AG20443 (cell line): Measurements from ENCODE around the gene CHMP5.

ENCODE experiments used
- DNase-seq: peaks from one replicate; pipeline ENCODE4 v3.0.0; 2012; ENCODE audit warnings: low spot score, mixed read lengths

Gene CHMP5

DNA sequence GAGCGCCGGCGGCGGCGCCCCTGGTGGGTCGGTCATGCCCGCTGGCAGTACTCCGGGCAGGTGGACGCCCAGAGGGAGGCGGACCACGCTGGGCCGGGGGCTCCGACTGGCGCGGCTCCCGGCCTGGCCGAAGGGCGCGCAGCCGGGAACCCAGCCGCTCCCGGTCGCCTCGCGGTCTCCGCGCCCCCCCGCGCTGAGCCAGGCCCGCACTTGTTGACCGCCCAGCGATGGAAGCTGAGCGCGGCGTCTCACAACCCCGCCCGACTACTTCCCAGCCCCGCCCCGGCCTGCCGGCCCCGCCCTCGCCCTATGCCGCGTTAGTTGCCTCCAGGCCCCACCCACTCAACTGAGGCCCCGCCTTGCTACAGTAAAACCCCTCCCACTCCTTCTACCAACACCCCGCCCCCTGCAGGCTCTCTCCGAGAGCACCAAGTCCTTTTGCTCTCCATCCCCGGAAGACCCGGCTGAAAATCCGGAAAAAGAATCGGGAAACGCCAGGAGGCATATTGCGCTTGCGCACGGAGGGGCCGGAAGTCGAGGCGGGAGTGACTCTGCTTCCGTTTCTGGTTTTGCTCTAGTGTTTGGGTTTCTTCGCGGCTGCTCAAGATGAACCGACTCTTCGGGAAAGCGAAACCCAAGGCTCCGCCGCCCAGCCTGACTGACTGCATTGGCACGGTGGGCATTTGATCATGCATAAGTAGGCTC lies at the start of gene CHMP5, which contains the start of gene BAG1:
TSS of gene CHMP5 (plus strand) at position 577 of the 705 bp plus-strand sequence. CDS start at position 607, 30 bp downstream.
TSS of gene BAG1 (minus strand) at position 236 of the 705 bp plus-strand sequence.
- DNase-seq: peak; percentile 99

DNA sequence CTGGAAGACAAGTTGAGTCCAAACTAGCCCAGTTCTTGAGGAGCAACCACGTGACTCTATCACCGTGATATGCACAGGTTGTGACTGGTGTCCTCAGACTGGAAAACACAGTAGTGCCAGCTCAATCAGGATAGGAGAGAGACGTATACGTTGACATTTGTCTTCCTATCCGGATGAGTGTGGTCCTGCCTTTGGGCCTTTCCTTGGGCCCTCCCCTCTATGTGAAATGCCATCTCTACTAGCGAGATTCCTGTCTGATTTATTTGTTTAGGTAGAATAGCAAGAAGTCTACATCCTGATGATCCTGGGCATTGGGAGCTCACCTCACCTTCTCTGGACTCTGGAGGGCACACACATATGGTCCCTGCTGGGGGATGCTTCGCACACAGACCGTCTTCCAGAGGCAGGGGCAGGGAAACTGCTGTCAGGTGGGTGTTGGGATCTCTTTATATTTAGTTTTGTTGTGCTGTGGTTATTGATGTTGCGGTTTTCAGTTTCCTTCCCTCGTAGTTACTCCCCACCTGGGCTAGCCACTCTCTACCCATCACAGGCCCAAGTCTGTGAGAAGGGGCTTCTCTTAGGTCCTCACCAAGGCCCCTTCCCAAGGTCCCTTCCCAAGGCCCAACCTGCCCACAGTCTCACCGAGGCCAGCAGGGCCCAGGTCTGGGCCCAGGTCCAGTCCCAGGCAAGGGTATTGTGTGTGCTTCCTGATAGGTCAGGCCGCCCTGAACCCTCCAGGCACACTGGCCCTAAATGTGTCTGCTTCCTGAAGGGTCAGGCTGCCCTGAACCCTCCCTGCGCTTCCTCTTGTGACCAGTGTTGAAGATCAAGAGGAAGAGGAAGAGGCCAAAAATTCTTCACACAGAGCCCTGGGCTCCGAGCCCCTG lies 43.9 kb upstream of the CHMP5 start:
- no peak for DNase-seq

DNA sequence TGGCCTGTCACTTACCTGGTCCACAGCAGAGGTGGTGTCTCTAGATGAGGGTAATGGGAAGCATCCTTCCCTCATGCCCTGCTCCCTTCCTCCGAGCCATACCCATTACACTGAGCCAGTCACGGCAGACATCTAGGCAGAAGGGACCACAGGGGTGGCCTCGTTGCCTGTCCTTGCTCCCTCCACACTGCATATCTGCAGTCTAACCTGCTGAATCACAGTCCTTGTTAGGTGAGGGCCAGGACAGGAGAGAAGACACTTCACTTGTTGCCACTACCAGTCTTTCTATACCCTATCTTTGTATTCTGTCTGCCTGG lies 43.3 kb upstream of the CHMP5 start:
- DNase-seq: no peak

DNA sequence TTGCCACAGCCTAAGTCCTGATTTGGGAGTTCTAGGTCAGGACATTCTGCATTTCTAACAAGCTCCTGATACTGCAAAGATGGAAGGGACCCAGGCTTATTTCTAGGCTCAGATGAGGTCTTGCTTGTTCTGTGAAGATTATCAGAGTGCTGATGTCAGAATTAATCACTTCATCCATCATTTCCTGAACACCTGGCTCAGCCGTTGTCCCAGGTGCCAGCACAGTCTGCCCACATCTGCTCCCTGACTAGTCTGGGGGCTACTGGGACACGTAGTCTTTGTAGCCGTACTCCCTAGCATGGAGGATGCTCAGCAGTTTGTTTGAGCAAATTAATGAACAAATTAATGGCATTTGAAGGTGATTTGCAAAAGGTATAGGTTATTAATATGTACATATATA lies 42.8 kb upstream of the CHMP5 start:
- DNase-seq: no peak

DNA sequence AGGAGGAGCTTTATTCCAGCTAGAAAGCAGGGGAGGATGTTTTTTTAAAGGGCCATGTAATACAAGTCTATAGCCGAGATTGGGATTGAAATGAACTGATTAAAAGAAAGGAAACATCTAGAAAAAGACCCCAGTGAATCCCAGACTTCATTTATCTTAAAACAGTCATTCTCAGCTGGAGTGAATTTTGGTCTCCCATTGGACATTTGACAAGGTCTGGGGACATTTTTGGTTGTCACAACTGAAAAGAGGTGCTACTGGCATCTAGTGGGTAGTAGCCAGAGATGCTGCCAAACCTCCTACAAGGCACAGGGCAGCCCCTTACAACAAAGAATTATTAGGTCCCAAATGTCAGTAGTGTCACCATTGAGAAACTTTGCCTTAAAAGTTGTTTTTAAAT lies 41.2 kb upstream of the CHMP5 start:
- no peak for DNase-seq

DNA sequence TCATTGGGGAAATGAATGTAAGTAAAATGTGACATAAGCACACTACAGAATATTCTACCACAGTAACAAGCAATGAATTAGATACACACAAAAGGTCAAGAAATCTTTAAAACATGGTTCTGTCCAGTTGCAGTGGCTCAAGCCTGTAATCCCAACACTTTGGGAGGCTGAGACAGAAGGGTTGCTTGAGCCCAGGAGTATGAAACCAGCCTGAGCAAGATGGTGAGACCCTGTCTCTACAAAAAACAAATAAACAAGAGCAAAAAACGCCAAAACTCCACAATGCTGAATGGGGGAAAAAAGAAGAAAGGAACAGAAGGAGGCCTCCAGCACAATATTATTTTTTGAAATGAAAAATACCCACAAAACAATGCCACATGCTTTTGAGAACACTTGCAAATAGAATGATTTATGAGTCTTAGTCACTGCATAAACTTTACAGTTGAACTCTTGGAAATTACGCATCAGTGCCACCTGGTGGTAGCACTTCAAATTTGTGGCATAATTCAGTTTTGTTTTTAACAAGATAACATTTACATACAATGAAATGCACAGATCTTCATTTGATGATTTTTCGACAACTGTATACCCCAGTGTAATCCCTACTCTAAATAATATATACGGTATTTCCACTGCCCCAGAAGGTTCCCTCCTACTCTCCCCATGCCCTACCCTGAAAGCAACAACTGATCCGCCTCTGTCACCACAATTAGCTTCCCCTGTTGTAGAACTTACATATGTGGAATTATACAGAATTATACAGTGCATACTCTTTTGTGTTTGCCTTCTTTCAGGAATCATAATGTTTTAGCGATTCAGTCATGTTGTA lies 39.3 kb upstream of the CHMP5 start:
- DNase-seq: peak; percentile 63

DNA sequence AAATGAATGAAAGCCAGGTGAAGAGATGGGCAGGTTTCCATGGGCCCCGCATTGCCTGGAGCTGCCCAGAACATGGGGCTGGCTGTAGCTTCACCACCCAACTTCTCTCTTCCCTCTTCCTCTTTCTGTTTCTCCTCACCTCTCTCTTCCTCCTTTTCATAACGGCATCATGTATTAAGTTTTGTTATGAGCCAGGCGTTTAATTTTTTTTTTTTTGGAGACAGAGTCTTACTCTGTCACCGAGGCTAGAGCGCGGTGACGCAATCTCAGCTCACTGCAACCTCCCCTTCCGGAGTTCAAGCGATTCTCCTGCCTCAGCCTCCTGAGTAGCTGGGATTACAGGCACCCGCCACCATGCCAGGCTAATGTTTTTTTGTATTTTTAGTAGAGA lies 37.8 kb upstream of the CHMP5 start:
- no peak for DNase-seq

DNA sequence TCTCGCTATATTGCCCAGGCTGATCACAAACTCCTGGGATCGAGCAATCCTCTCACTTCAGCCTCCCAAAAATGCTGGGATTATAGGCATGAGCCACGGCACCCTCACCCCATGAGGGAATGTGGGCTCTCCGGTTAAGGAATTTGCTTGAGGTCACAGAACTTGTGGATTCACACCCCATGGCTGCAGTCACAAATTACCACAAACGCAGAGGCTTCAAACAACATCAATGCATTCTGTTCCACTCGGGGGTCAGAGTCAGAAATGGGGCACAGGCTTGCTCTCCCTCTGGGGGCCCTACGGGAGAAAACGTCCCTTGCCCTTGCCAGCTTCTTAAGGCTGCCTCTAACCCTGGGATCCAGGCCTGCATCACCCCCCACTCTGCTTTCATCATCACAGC lies 37.1 kb upstream of the CHMP5 start:
- DNase-seq: no peak

DNA sequence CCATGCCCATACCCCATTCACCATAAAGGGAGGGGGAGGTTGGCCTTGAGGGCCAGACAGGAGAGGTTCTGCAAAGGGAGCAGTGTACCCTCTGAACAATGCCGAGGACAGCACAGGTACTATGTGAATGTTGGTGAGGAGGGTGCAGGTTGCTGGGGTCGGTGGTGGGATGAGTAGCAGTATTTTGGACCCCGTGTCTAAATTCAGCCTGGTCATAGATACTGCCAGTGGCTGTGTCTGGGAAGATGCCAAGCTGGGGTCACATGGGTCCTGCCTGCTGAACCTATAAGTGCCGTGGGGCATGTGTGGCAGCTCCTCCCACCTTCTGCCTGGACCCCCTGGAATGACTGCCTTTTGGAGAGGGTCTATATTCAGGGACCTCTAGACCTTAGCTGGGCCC lies 36.2 kb upstream of the CHMP5 start:
- no peak for DNase-seq

DNA sequence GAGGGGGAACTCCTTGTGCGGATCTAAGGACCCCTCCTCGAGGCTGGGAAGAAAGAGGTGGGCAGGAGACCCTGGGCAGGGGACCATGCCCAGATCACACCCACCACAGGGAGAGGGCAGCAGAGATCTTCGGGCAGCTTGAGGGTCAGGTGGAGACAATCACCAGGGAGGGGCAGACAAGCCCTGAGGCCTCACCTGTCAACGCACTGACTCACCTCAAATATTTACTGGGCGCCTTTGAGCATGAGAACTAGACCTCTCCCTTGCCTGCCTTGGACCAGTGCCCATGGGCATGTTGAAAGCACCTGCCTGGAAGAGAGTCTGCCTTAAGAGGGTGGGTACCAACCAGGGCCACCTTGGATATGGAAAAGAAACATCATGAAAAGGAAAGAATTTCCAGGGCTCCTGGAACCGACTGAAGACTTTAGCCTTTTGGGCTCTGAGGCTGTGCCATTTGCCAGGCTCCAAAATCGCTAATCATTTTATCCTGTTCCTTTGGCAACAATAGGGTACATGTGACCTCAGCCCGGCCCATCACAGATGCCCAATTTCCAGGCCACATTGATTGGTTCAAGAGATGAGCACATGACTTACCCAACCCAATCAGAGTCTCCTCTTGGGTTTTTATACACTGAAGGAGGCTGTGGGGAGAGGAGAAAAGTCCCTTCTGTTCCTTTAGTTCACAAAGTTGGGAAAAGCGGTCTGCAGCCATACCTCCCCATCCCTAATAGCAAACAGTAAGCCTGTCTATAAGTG lies 35.3 kb upstream of the CHMP5 start:
- DNase-seq: no peak

DNA sequence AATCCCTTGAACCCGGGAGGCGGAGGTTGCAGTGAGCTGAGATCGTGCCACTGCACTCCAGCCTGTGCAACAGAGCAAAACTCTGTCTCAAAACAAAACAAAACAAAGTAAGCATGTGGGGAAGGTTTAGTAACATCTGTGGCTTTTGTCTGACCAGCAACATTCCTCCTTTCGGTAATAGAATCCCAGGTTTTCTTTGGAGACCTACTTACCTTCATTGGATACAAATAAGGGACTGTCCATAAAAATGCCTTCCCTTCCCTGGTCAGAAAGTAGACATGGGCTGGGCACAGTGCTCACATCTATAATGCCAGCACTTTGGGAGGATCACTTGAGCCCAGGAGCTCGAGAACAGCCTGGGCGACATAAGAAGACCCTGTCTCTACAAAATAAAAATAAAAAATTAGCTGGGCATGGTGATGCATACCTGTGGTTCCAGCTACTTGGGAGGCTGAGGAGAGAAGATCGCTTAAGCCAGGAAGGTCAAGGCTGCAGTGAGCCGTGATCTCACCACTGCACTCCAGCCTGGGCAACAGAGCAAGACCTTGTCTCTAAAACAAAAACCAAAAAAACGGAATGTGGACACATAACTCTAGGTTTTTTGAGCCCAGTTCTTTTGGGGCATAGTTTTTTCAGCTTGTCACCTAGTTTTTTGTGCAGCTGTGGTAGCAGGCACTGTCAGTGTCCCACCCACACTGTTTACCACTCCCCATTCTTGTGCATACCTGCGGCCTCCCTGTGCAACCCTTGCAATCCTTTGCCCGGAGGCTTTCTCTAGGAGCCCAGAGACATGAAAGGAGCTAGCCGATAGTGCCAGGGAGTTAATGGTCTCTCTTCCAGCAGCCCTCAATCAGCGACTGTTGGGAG lies 33.9 kb upstream of the CHMP5 start:
- DNase-seq: no peak

DNA sequence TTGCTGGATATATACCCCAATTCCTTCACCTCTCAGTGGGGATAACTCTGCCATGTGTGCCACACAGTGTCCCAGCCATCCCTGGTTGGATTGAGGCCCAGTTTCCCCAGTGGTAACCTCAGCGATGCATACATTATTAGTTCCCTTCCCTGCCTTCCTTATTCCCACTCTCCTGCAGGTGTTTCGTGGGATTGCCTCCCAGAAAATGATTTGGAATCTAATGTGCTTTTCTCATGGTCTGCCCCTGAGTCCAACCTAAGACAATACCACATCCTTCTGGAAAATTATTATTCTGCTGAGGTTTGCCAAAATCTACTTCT lies 33.3 kb upstream of the CHMP5 start:
- DNase-seq: no peak

DNA sequence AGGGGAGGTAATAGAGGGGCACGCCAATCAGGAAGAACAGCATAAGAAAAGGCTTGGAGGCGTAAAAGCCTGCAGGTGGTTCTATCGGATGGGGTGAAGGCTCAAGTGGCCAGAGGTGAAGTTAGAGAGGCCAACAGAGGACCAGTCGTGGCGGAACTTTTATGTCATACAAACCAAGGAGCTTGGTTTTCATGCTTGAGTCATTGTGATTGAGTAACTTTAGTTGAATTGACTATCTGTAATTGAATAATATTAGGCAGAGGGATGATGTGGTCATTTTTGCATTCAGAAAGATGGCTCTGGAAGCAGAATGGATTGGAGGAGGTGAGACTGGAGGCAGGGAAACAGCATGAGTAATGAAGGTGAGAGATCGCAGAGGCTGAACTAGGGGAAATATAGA lies 32.0 kb upstream of the CHMP5 start:
- no peak for DNase-seq

DNA sequence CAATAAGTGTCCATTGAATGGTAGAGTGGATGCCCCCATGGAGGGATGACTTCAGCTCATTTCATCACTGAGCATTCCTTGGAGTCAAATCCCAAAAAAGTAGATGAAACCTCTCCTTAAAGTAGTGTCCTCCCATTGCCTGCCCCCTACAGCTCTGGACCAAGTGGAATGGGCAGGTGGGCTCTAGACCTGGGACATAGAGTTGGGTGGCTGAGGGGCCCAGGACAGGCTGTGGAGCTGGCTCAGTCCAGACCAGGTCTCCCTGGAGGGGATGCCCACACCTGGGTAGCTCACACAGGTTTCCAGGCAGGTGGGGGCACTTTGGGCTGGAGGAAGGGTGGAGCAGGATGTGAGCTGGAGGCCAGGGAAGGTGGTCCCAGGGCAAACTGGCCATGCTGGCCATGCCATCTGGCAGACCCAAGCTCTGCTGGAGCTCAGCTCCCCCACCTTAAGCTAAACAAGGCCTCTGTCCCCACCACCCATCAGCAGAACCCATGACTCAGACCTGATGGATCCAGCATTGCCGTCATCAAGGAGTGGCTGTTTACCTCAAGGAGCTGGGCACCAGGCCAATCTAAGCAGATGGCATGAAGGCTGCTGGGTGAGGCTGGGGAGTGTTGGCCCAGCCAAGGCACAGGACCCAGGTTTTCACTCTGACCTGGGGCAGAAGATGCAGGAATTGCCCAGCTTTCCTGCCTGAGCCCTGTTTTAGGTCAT lies 31.1 kb upstream of the CHMP5 start:
- DNase-seq: peak; percentile 82

DNA sequence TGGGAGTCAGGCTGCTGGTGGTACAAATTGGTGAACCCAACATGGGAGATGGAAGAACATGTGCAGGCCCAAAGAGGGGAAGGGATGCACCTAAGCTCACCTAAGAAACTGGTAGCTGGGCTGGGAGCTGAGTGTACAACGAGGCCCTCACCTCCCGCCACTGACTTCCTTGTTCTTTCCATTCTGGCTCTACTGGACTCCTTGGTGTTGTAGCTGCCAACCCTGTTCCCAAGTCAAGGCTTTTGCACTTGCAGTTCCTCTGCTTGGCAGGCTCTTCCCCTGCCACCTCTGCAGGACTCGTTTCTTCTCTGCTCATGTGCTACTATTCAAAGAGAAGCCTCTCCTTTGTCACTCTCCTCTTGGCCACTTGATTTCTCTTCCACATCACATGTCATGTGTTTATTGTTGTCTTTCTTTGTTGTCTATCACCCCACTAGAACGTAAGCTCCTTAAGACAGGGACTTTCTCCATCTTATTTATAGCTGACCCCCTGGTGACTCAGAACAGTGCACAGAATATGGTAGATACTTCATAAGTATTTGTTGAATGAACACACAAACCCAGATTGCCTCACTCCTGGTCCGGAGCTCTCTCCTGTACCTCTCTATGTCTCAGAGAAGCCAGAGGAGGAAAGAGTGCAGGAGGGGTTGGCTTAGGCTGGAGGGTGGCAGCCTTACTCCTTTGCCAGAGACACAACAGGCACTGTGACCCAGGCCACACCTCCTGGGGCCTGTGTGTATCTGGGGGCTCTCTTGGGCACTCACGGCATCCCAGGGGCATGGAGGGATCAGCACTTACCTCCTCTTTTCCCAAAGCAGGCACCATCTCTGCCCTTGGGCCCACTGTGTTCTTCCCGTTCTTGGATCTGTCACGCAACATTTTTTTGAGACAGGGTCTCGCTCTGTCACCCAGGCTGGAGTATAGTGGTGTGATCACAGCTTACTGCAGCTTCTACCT lies 30.1 kb upstream of the CHMP5 start:
- DNase-seq: no peak

DNA sequence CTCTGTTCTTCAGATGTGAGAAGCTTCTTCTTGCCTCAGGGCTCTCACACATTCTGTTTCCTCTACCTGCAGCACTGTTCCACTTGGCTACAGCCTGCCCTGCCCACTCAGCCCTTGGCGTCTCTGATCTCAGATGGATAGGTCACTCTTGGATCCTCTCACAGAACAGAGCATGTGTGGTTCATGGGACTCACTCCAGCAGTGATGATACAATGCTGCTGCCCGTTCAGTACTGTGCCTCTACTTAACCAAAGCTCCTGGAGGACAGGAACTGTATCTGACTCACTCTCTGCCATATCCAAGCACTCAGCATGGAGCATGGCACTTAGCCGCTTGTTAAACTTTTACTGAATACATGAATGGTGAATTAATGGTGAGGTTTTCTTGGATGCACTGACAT lies 28.3 kb upstream of the CHMP5 start:
- peak; percentile 34 for DNase-seq

DNA sequence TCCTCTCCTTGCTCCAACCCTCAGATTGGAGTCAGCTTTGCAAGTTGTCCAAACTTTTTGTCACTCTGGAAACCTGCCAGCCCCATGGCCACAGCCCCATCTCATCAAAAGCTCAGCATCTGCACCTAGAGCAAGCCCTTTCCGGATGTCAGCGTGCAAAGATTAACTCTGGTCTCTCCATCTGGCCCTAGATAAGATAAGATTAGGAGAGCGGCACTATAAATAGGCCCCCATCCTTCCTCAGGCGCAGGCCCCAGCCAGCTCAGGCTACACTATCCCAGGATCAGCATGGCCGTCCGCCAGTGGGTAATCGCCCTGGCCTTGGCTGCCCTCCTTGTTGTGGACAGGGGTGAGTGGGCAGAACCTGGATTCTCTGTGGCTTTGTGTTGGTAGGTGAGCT lies 24.9 kb upstream of the CHMP5 start, which contains the start of gene SPINK4:
TSS of gene SPINK4 (plus strand) at position 247 of the 400 bp plus-strand sequence. CDS start at position 289, 42 bp downstream.
- no peak for DNase-seq

DNA sequence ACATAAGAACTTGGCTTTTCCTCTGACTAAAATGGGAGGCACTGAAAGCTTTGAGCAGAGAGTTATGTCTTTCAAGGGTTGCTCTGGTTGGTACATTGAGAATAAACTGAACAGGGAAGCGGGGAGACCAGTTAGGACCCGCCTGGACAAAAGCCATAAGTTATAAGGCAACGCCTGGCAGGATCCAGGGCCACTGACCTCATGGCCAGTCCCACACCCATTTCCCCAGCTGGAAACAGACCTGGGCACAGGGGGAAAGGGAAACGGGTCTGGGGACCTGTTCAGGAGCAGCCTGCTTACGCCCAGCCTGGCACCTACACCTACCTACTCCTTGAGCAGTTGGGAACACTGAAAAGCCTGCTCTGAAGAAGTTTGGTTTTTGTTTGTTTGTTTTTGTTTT lies 23.6 kb upstream of the CHMP5 start:
- DNase-seq: no peak

DNA sequence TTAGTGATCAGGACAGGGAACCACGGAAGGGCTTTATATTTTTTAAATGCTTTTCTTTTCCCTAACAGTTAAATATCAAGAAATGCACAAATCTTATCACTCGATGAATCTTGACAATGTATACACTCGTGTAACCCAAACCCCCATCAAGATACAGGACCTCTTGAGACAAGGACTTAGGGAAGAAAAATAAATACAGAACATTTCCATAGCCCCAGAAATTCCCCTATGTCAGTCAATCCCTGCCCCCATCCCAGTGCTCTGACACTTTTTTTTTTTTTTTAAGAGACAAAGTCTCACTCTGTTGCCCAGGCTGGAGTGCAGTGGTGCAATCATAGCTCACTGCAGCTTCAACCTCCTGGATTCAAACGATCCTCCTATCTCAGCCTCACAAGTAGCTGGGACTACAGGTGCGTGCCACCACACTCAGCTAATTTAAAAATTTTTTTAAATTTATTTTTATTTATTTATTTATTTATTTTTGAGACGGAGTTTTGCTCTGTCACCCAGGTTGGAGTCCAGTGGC lies 22.2 kb upstream of the CHMP5 start:
- no peak for DNase-seq
